Mammary epithelial cell (primary cell): Measurements from ENCODE around the gene GNAI3.

Experiments
- CTCF ChIP-seq, 2 donors: IDR thresholded peaks in 1 of 2; conservative IDR thresholded peaks in 1 of 2; 2 replicates each; pipeline ENCODE4 v1.5.1; 2011 to 2012; ENCODE audit warnings: inconsistent platforms in 2 of 2, low read length in 2 of 2, mild to moderate bottlenecking in 2 of 2, control low read depth in 1 of 2, low read depth in 1 of 2; ENCODE audit not compliant: insufficient read depth in 1 of 2; ENCODE audit errors: extremely low read depth in 1 of 2
- EZH2 ChIP-seq: IDR thresholded peaks from 2 replicates; pipeline ENCODE4 v1.6.1; 2012; ENCODE audit warnings: low read length, inconsistent platforms, borderline replicate concordance

- no peak for TF ChIP-seq CTCF (conservative IDR thresholded peaks at IDR 0.05 in 1 of 2, IDR thresholded peaks at IDR 0.05 in 1 of 2; ENCODE audit: extremely low read depth in 1 of 2, insufficient read depth in 1 of 2, low read depth in 1 of 2, low read length in 2 of 2)
- no peak for TF ChIP-seq EZH2
Observed at GRCh38 chr1:109567877-109568672, 19.7 kb downstream of the GNAI3 start.
